ENCODE results near the gene PPP1R14B.

PPP1R14B gene

GRCh38 chr11:64291262-64291751, 44.6 kb upstream of the PPP1R14B start, which contains the start of gene KCNK4:
Gene KCNK4, plus strand, starts transcription at chr11:64291302. Its CDS starts 1,717 bp downstream, at chr11:64293019.
- TF ChIP-seq CTCF (IDR thresholded peaks at IDR 0.05; ENCODE audit: extremely low read depth, missing control alignments) = no peak
- DNase-seq (ENCODE audit: low spot score) = no peak

- TF ChIP-seq CTCF (IDR thresholded peaks at IDR 0.05; ENCODE audit: extremely low read depth, missing control alignments) = no peak
- no peak for DNase-seq (ENCODE audit: low spot score)
Measured at GRCh38 chr11:64290352-64291261, 43.9 kb upstream of the PPP1R14B start.

- no peak for TF ChIP-seq CTCF (IDR thresholded peaks at IDR 0.05; ENCODE audit: extremely low read depth, missing control alignments)
- no peak for DNase-seq (ENCODE audit: low spot score)
Measured at GRCh38 chr11:64289002-64289564, 42.3 kb upstream of the PPP1R14B start.

GRCh38 chr11:64288353-64288750, 41.6 kb upstream of the PPP1R14B start:
- TF ChIP-seq CTCF (IDR thresholded peaks at IDR 0.05; ENCODE audit: extremely low read depth, missing control alignments) = no peak
- DNase-seq (ENCODE audit: low spot score) = no peak

GRCh38 chr11:64287676-64288352, 41.1 kb upstream of the PPP1R14B start:
- TF ChIP-seq CTCF (IDR thresholded peaks at IDR 0.05; ENCODE audit: extremely low read depth, missing control alignments) = no peak
- DNase-seq (ENCODE audit: low spot score) = no peak

- no peak for DNase-seq (ENCODE audit: low spot score)
- TF ChIP-seq CTCF (IDR thresholded peaks at IDR 0.05; ENCODE audit: extremely low read depth, missing control alignments) = no peak
Measured at GRCh38 chr11:64286801-64287159, 40.0 kb upstream of the PPP1R14B start.
